ENCODE results near the gene TSPAN9.

Gene TSPAN9

DNA sequence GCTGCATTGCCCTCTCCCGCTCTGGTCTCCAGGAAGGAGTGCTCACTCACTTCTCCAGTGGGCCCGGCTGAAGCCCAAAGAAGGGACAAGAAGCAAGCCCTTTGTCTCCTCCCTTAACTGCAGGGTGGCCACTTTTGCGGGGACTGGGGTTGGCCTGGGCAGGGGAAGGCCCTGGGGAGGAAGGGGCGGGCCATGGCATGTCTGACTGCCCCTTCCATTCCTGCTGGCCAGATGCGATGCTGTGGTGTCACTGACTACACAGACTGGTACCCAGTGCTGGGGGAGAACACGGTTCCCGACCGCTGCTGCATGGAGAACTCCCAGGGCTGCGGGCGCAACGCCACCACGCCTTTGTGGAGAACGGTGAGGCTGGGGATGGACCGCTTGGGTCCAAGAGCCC lies 203.8 kb downstream of the TSPAN9 start:
- H3K4me3 ChIP-seq (ENCODE audit: insufficient read depth, low read length, poor library complexity, severe bottlenecking) = no peak overlapping the region
- H3K9ac ChIP-seq (ENCODE audit: low read length) = no peak overlapping the region
- H3K4me2 ChIP-seq (ENCODE audit: low read depth, low read length, poor library complexity, severe bottlenecking) = no peak overlapping the region
- TF ChIP-seq, protein P1, sequence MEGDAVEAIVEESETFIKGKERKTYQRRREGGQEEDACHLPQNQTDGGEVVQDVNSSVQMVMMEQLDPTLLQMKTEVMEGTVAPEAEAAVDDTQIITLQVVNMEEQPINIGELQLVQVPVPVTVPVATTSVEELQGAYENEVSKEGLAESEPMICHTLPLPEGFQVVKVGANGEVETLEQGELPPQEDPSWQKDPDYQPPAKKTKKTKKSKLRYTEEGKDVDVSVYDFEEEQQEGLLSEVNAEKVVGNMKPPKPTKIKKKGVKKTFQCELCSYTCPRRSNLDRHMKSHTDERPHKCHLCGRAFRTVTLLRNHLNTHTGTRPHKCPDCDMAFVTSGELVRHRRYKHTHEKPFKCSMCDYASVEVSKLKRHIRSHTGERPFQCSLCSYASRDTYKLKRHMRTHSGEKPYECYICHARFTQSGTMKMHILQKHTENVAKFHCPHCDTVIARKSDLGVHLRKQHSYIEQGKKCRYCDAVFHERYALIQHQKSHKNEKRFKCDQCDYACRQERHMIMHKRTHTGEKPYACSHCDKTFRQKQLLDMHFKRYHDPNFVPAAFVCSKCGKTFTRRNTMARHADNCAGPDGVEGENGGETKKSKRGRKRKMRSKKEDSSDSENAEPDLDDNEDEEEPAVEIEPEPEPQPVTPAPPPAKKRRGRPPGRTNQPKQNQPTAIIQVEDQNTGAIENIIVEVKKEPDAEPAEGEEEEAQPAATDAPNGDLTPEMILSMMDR (IDR thresholded peaks at IDR 0.05; ENCODE audit: insufficient read depth, low read length, poor library complexity, severe bottlenecking) = no peak
- TF ChIP-seq EZH2phosphoT487 (conservative IDR thresholded peaks at IDR 0.05; ENCODE audit: low read length) = no peak
- no peaks in the 10 kb centered on the region for H3K9me2 ChIP-seq (replicated peaks; ENCODE audit: insufficient read depth, low read length)
- no peaks in the 10 kb centered on the region for H3K27me3 ChIP-seq (ENCODE audit: low read length)
- no peaks in the 10 kb centered on the region for H3K79me2 ChIP-seq (ENCODE audit: insufficient read depth, low read length)
- H3K36me3 ChIP-seq (ENCODE audit: low read length) = no peaks in the 10 kb centered on the region
- H3K9me3 ChIP-seq (ENCODE audit: insufficient read depth, low read length) = no peaks in the 10 kb centered on the region
- no peak overlapping the region for H3K27ac ChIP-seq (ENCODE audit: low read depth, low read length)
- no peak overlapping the region for H2AFZ ChIP-seq (ENCODE audit: low read depth, low read length, severe bottlenecking)
- H3F3A ChIP-seq (ENCODE audit: insufficient read depth) = no peaks in the 10 kb centered on the region
- no peaks in the 10 kb centered on the region for H4K20me1 ChIP-seq (ENCODE audit: low read depth, low read length)

DNA sequence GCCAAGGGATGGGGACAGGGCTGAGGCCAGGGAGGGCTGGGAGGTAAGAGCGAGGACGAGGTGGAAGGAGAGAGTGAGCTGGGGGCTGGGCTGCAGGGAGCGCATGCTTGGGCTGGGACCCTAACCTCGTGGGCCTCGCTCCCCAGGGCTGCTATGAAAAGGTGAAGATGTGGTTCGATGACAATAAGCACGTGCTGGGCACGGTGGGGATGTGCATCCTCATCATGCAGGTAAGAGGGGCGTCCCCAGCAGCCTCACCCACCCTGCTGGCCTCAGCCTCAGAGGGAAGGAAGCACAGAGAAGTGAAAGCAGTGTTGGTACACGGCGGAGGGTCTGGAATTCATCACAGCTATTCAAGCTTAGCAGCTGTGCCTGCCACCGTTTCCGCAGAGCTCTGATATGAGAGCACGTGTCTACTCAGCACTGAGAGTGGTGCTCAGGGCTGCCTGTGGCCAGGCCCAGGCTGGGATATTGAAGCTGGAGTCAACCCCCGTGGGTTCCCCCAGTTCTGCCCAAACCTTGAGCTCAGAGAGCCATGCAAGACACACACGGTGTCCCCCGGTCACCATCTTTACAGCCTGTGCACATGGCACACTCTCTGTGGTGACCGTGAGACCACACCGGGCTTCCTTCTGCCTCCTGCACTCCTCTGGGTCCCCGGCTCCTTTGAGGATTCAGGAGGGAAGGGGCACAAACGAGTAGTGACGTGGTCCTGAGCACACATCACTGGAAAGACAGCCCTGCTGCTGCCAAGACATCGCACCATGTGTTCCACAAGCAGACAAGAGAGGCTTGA lies 204.6 kb downstream of the TSPAN9 start:
- Histone ChIP-seq H3K4me2 (ENCODE audit: low read depth, low read length, poor library complexity, severe bottlenecking) (no peak overlapping the region), H3K27me3 (ENCODE audit: low read length) (no peaks in the 10 kb centered on the region), H3K79me2 (ENCODE audit: insufficient read depth, low read length) (no peaks in the 10 kb centered on the region), H3K36me3 (ENCODE audit: low read length) (no peaks in the 10 kb centered on the region), H3K9me3 (ENCODE audit: insufficient read depth, low read length) (no peaks in the 10 kb centered on the region), H3K9ac (ENCODE audit: low read length) (no peak overlapping the region), H2AFZ (ENCODE audit: low read depth, low read length, severe bottlenecking) (no peak overlapping the region), H3F3A (ENCODE audit: insufficient read depth) (no peaks in the 10 kb centered on the region), H4K20me1 (ENCODE audit: low read depth, low read length) (no peaks in the 10 kb centered on the region), H3K27ac (ENCODE audit: low read depth, low read length) (no peak overlapping the region), H3K9me2 (replicated peaks; ENCODE audit: insufficient read depth, low read length) (no peaks in the 10 kb centered on the region), H3K4me3 (ENCODE audit: insufficient read depth, low read length, poor library complexity, severe bottlenecking) (no peak overlapping the region)
- TF ChIP-seq EZH2phosphoT487 (conservative IDR thresholded peaks at IDR 0.05; ENCODE audit: low read length) = no peak
- TF ChIP-seq, protein P1 (IDR thresholded peaks at IDR 0.05; ENCODE audit: insufficient read depth, low read length, poor library complexity, severe bottlenecking) = no peak

DNA sequence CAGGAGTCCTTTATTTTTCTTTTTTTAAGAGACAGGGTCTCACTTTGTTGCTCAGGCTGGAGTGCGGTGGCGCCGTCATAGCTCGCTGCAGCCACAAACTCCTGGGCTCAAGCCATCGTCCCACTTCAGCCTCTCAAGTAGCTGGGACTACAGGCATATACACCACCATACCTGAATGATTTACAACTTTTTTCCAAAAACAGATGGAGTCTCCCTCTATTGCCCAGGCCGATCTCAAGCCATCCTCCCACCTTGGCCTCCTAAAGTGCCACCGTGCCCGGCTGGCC lies 205.1 kb downstream of the TSPAN9 start:
- Histone ChIP-seq H3K36me3 (ENCODE audit: low read length) (no peaks in the 10 kb centered on the region), H3K4me2 (ENCODE audit: low read depth, low read length, poor library complexity, severe bottlenecking) (no peak overlapping the region), H3K79me2 (ENCODE audit: insufficient read depth, low read length) (no peaks in the 10 kb centered on the region), H3K9me2 (replicated peaks; ENCODE audit: insufficient read depth, low read length) (no peaks in the 10 kb centered on the region), H2AFZ (ENCODE audit: low read depth, low read length, severe bottlenecking) (no peak overlapping the region), H3K9ac (ENCODE audit: low read length) (no peak overlapping the region), H3K4me3 (ENCODE audit: insufficient read depth, low read length, poor library complexity, severe bottlenecking) (no peak overlapping the region), H4K20me1 (ENCODE audit: low read depth, low read length) (no peaks in the 10 kb centered on the region), H3K9me3 (ENCODE audit: insufficient read depth, low read length) (no peaks in the 10 kb centered on the region), H3F3A (ENCODE audit: insufficient read depth) (no peaks in the 10 kb centered on the region), H3K27me3 (ENCODE audit: low read length) (no peaks in the 10 kb centered on the region), H3K27ac (ENCODE audit: low read depth, low read length) (no peak overlapping the region)
- no peak for TF ChIP-seq EZH2phosphoT487 (conservative IDR thresholded peaks at IDR 0.05; ENCODE audit: low read length)
- TF ChIP-seq, protein P1 (IDR thresholded peaks at IDR 0.05; ENCODE audit: insufficient read depth, low read length, poor library complexity, severe bottlenecking) = no peak

Data from SU-DHL-6 (cell line).